NB4 (cell line): ENCODE data around the gene PRR23E.

Experiments
- DNase-seq: peaks from one replicate; pipeline ENCODE4 v3.0.0; 2010; ENCODE audit warnings: low read depth
- H3K4me3 ChIP-seq: one replicate; pipeline ENCODE4 v1.5.1; 2011; ENCODE audit warnings: mild to moderate bottlenecking, low read depth, low read length, moderate library complexity
- CTCF ChIP-seq: IDR thresholded peaks from one replicate; pipeline ENCODE4 v1.5.1; 2012; ENCODE audit warnings: low read depth, low read length
- MAX ChIP-seq: IDR thresholded peaks from 2 replicates; pipeline ENCODE4 v1.6.1; 2011; ENCODE audit warnings: low read depth, low read length
- MYC ChIP-seq: IDR thresholded peaks from 2 replicates; pipeline ENCODE4 v1.6.1; 2011; ENCODE audit warnings: low read depth, low read length
- POLR2A ChIP-seq: IDR thresholded peaks from 2 replicates; pipeline ENCODE4 v1.6.1; 2011; ENCODE audit warnings: mild to moderate bottlenecking; ENCODE audit not compliant: insufficient read length; ENCODE audit errors: extremely low read depth

Gene PRR23E

GRCh38 chr3:127235706-127236105 is 42.8 kb downstream of the PRR23E start:
- no peak for TF ChIP-seq POLR2A
- no peak for DNase-seq
- no peak overlapping the region for H3K4me3 ChIP-seq

GRCh38 chr3:127237835-127238234 is 44.9 kb downstream of the PRR23E start:
- no peak for DNase-seq
- no peak overlapping the region for H3K4me3 ChIP-seq
- TF ChIP-seq POLR2A = no peak
- TF ChIP-seq MYC = no peak
- no peak for TF ChIP-seq MAX
- TF ChIP-seq CTCF = no peak

DNA sequence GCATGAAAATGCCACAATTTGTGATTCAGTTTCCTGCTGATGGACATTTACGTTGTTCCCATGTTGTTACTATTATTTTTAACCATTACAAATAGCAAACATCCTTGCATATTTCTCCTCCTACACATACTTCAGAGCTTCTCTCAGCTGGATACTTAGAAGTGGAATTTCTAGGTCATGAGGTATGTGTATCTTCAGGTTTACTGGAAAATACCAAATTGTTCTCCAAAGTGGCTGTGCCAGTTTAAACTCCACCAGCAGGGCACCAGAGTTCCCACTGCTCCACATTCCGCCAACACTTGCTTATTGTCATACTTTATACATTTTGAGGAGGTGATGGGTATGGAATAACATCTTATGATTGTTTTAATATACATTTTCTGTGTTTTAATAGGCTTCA is 45.7 kb downstream of the PRR23E start:
- no peak for DNase-seq
- TF ChIP-seq MAX = no peak
- TF ChIP-seq CTCF = no peak
- no peak for TF ChIP-seq POLR2A
- no peak for TF ChIP-seq MYC
- H3K4me3 ChIP-seq = no peak overlapping the region

DNA sequence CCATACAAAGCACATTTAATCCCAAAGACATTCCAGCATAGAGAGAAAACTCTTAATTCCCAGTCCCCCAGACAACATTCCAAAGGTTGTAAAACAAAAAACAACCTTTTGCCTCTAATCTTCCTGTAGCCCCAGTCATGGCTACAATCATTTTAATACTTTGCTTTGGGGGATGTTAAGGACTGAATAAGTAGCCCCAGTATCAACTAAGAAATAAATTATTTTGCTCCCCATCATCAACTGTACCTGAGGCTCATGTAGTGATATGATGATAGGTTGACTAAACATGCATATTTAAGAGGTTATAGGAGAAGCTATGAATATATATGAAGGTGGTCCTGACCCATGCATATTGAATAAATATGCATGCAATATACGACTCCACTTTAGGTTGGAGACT is 54.4 kb downstream of the PRR23E start:
- TF ChIP-seq MAX (no peak), POLR2A (no peak), MYC (no peak), CTCF (no peak)
- no peak for DNase-seq
- H3K4me3 ChIP-seq = no peak overlapping the region
